KMS-11 (cell line): ENCODE data around the gene ADAMTS10.
"Not testable (repeated sequence)": the region's sequence is repeated elsewhere in the genome, so short reads cannot be mapped to it uniquely, and the experiment has no call there.

Source experiments
- H2AFZ ChIP-seq: fragments of 200-600 bp; sonication (generic); 2 replicates; pipeline ENCODE4 v1.6.1; 2016; ENCODE audit warnings: antibody characterized with exemption, mixed run types, low read depth
- H3K27ac ChIP-seq: fragments of 200-600 bp; sonication (generic); 2 replicates; pipeline ENCODE4 v1.6.1; 2016; ENCODE audit warnings: mild to moderate bottlenecking, mixed run types
- H3K27me3 ChIP-seq: fragments of 200-600 bp; sonication (generic); 2 replicates; pipeline ENCODE4 v1.6.1; 2017; ENCODE audit warnings: mild to moderate bottlenecking, low read depth, mixed run types, moderate library complexity; ENCODE audit not compliant: insufficient read depth
- H3K36me3 ChIP-seq: fragments of 200-600 bp; sonication (generic); 2 replicates; pipeline ENCODE4 v1.6.1; 2017; ENCODE audit warnings: mild to moderate bottlenecking, mixed run types; ENCODE audit not compliant: insufficient read depth
- H3K4me1 ChIP-seq: fragments of 200-600 bp; sonication (generic); 2 replicates; pipeline ENCODE4 v1.6.1; 2016; ENCODE audit warnings: mild to moderate bottlenecking, low read depth, mixed run types; ENCODE audit not compliant: poor library complexity, severe bottlenecking
- H3K4me2 ChIP-seq: fragments of 200-600 bp; sonication (generic); 2 replicates; pipeline ENCODE4 v1.7.0; 2016; ENCODE audit warnings: mild to moderate bottlenecking, mixed run types
- H3K4me3 ChIP-seq: fragments of 200-600 bp; sonication (generic); IDR thresholded peaks from 2 replicates; pipeline ENCODE4 v1.6.1; 2017; ENCODE audit warnings: low read depth, low read length, mixed read lengths; ENCODE audit not compliant: insufficient read depth
- H3K79me2 ChIP-seq: fragments of 200-600 bp; sonication (generic); 2 replicates; pipeline ENCODE4 v1.6.1; 2016; ENCODE audit warnings: low read depth, mixed run types; ENCODE audit not compliant: insufficient read depth
- H3K9ac ChIP-seq: fragments of 200-600 bp; sonication (generic); 2 replicates; pipeline ENCODE4 v1.6.1; 2016; ENCODE audit warnings: mild to moderate bottlenecking, mixed run types
- H4K20me1 ChIP-seq: fragments of 200-600 bp; sonication (generic); 2 replicates; pipeline ENCODE4 v1.6.1; 2016; ENCODE audit warnings: mild to moderate bottlenecking, mixed run types; ENCODE audit not compliant: insufficient read depth
- CTCF ChIP-seq: fragments of 200-600 bp; sonication (generic); conservative IDR thresholded peaks from 2 replicates; pipeline ENCODE4 v1.6.1; 2017; ENCODE audit warnings: low read depth, mild to moderate bottlenecking, antibody characterized with exemption, low read length, moderate library complexity, mixed read lengths

The ADAMTS10 gene

GRCh38 chr19:8629996-8630683 is 19.6 kb upstream of the ADAMTS10 start, which contains the start of gene NFILZ:
Gene NFILZ, plus strand, starts transcription at chr19:8630633. Its CDS starts 46,133 bp downstream, at chr19:8676766.
- Histone ChIP-seq H3K79me2 (no peaks in the 10 kb centered on the region), H4K20me1 (no peaks in the 10 kb centered on the region), H3K36me3 (no peaks in the 10 kb centered on the region), H3K27ac (no peak within 1 kb of the TSS), H3K9ac (no peak within 1 kb of the TSS), H3K4me2 (no peak within 1 kb of the TSS), H3K4me3 (no peak within 1 kb of the TSS), H2AFZ (no peak within 1 kb of the TSS), H3K27me3 (no peaks in the 10 kb centered on the region; the same call in 1 of the 2 replicates), H3K4me1 (no peaks in the 10 kb centered on the region)
- TF ChIP-seq CTCF: no peak

GRCh38 chr19:8629184-8629583 is 18.7 kb upstream of the ADAMTS10 start:
- no peak overlapping the region for H3K27ac ChIP-seq
- TF ChIP-seq CTCF: no peak
- no peak overlapping the region for H2AFZ ChIP-seq
- no peaks in the 10 kb centered on the region for H3K4me1 ChIP-seq
- H3K79me2 ChIP-seq: no peaks in the 10 kb centered on the region
- H3K9ac ChIP-seq: no peak overlapping the region
- H3K27me3 ChIP-seq: peaks cover 2% of the 10 kb centered on the region; the same call in 1 of the 2 replicates
- no peak overlapping the region for H3K4me2 ChIP-seq
- no peaks in the 10 kb centered on the region for H4K20me1 ChIP-seq
- H3K36me3 ChIP-seq: no peaks in the 10 kb centered on the region
- H3K4me3 ChIP-seq: no peak overlapping the region

- no peaks in the 10 kb centered on the region for H4K20me1 ChIP-seq
- no peak for TF ChIP-seq CTCF
- H2AFZ ChIP-seq: no peak overlapping the region
- H3K27ac ChIP-seq: no peak overlapping the region
- H3K27me3 ChIP-seq: peaks cover 5% of the 10 kb centered on the region; the same call in 1 of the 2 replicates
- no peak overlapping the region for H3K4me2 ChIP-seq
- H3K79me2 ChIP-seq: no peaks in the 10 kb centered on the region
- no peaks in the 10 kb centered on the region for H3K36me3 ChIP-seq
- no peak overlapping the region for H3K4me3 ChIP-seq
- no peaks in the 10 kb centered on the region for H3K4me1 ChIP-seq
- H3K9ac ChIP-seq: no peak overlapping the region
These were observed 16.3 kb upstream of the ADAMTS10 start for GRCh38 chr19:8626842-8627241.

GRCh38 chr19:8622886-8623285 is 12.4 kb upstream of the ADAMTS10 start:
- H2AFZ ChIP-seq, H3K4me1 ChIP-seq, H3K27me3 ChIP-seq, H3K9ac ChIP-seq, H3K79me2 ChIP-seq, H3K4me3 ChIP-seq, H3K27ac ChIP-seq, H3K36me3 ChIP-seq, H4K20me1 ChIP-seq, H3K4me2 ChIP-seq: not testable (repeated sequence)

- no peak overlapping the region for H3K27ac ChIP-seq
- no peak overlapping the region for H3K9ac ChIP-seq
- H3K79me2 ChIP-seq: no peaks in the 10 kb centered on the region
- no peak overlapping the region for H2AFZ ChIP-seq
- no peak for TF ChIP-seq CTCF
- no peaks in the 10 kb centered on the region for H3K36me3 ChIP-seq
- no peaks in the 10 kb centered on the region for H4K20me1 ChIP-seq
- no peak overlapping the region for H3K4me3 ChIP-seq
- peaks cover 7% of the 10 kb centered on the region; the same call in 1 of the 2 replicates for H3K27me3 ChIP-seq
- no peaks in the 10 kb centered on the region for H3K4me1 ChIP-seq
- no peak overlapping the region for H3K4me2 ChIP-seq
These were observed 8.2 kb upstream of the ADAMTS10 start for GRCh38 chr19:8618751-8619150.
